WTC11 (cell line): ENCODE data around the gene GGTLC2. TPM values are rescaled to one million over a fixed set of nuclear protein-coding genes. Genes with fewer than 3 reads are reported as not detected.
A peak's percentile ranks its signal among the peaks of the same experiment; 100 is the strongest.
"Not testable (repeated sequence)": the region's sequence is repeated elsewhere in the genome, so short reads cannot be mapped to it uniquely, and the experiment has no call there.

Source experiments
- ATAC-seq: fragments of 200-7000 bp; cut with Tn5 transposase; 2 replicates; pipeline ENCODE4 v1.10.0; 2021; ENCODE audit warnings: mild to moderate bottlenecking, moderate library complexity
- Bru-seq: library from RNA; stranded (reverse); fragments of 400-500 nt; gene quantifications from one replicate; lab custom pipeline; 2021; lab: Mats Ljungman, UMichigan
- CTCF ChIA-PET: fragments of 300-600 bp; sonication (Branson Sonifier 250); formaldehyde crosslinking; loops from one replicate; lab custom pipeline; 2021; ENCODE audit warnings: antibody characterized with exemption; lab: Charles Lee
- POLR2A ChIA-PET: fragments of 350-600 bp; sonication (Branson Sonifier 250); formaldehyde crosslinking; loops from one replicate; lab custom pipeline; 2021; ENCODE audit warnings: antibody characterized with exemption; lab: Charles Lee
- DNase-seq: peaks from one replicate; pipeline ENCODE4 v3.0.0; 2021; ENCODE audit warnings: low spot score
- H3K27ac Mint-ChIP-seq: 2 replicates; pipeline ENCODE4 v1.8.0; 2021; ENCODE audit warnings: mixed read lengths
- H3K27me3 Mint-ChIP-seq: 2 replicates; pipeline ENCODE4 v1.8.0; 2021; ENCODE audit warnings: low read depth, mild to moderate bottlenecking, moderate library complexity, mixed read lengths
- H3K36me3 Mint-ChIP-seq: 2 replicates; pipeline ENCODE4 v1.8.0; 2021; ENCODE audit warnings: mixed read lengths
- H3K4me1 Mint-ChIP-seq: 2 replicates; pipeline ENCODE4 v1.8.0; 2022; ENCODE audit warnings: mixed read lengths
- H3K4me3 Mint-ChIP-seq: 2 replicates; pipeline ENCODE4 v1.8.0; 2021; ENCODE audit warnings: mild to moderate bottlenecking, moderate library complexity, mixed read lengths
- H3K9me3 Mint-ChIP-seq: 2 replicates; pipeline ENCODE4 v1.8.0; 2021; ENCODE audit warnings: mixed read lengths
- CREB1 ChIP-seq: sonication (generic); formaldehyde crosslinking; IDR thresholded peaks from 2 replicates; pipeline ENCODE4 v1.8.0; 2023; ENCODE audit warnings: mild to moderate bottlenecking, missing genetic modification reagents
- E2F5 ChIP-seq: sonication (generic); formaldehyde crosslinking; IDR thresholded peaks from 2 replicates; pipeline ENCODE4 v1.8.1; 2022; ENCODE audit warnings: mild to moderate bottlenecking, moderate library complexity, missing genetic modification reagents
- FOXJ3 ChIP-seq: sonication (generic); formaldehyde crosslinking; IDR thresholded peaks from 2 replicates; pipeline ENCODE4 v1.9.0; 2021; ENCODE audit warnings: missing genetic modification reagents, mild to moderate bottlenecking, borderline replicate concordance
- FOXP1 ChIP-seq: sonication (generic); formaldehyde crosslinking; IDR thresholded peaks from 2 replicates; pipeline ENCODE4 v1.8.0; 2022; ENCODE audit warnings: missing genetic modification reagents, mild to moderate bottlenecking, moderate library complexity, borderline replicate concordance
- GABPB1 ChIP-seq: sonication (generic); formaldehyde crosslinking; IDR thresholded peaks from 2 replicates; pipeline ENCODE4 v1.8.1; 2023; ENCODE audit warnings: mild to moderate bottlenecking, missing genetic modification reagents
- GTF2I ChIP-seq: fragments of 250-450 bp; sonication (Bioruptor Pico); conservative IDR thresholded peaks from 2 replicates; pipeline ENCODE4 v1.4.0; 2021; ENCODE audit warnings: mild to moderate bottlenecking
- HMGA2 ChIP-seq: fragments of 250-450 bp; sonication (Bioruptor Pico); IDR thresholded peaks from 2 replicates; pipeline ENCODE4 v1.4.0; 2021; ENCODE audit warnings: mild to moderate bottlenecking, moderate library complexity
- HMGXB4 ChIP-seq: sonication (generic); formaldehyde crosslinking; IDR thresholded peaks from 2 replicates; pipeline ENCODE4 v1.8.1; 2023; ENCODE audit warnings: mild to moderate bottlenecking, moderate library complexity, missing genetic modification reagents
- JAZF1 ChIP-seq: fragments of 250-450 bp; sonication (Bioruptor Pico); IDR thresholded peaks from 2 replicates; pipeline ENCODE4 v1.9.0; 2021; ENCODE audit warnings: moderate library complexity, mild to moderate bottlenecking, inconsistent platforms
- PREB ChIP-seq: sonication (generic); formaldehyde crosslinking; IDR thresholded peaks from 2 replicates; pipeline ENCODE4 v1.8.1; 2022; ENCODE audit warnings: mild to moderate bottlenecking, missing genetic modification reagents, moderate library complexity, borderline replicate concordance
- SMAD3 ChIP-seq: sonication (generic); formaldehyde crosslinking; IDR thresholded peaks from 2 replicates; pipeline ENCODE4 v1.8.0; 2022; ENCODE audit warnings: missing genetic modification reagents, mild to moderate bottlenecking, borderline replicate concordance
- SMAD4 ChIP-seq: sonication (generic); formaldehyde crosslinking; IDR thresholded peaks from 2 replicates; pipeline ENCODE4 v1.8.0; 2022; ENCODE audit warnings: mild to moderate bottlenecking, missing genetic modification reagents
- TEAD1 ChIP-seq: sonication (generic); formaldehyde crosslinking; IDR thresholded peaks from 2 replicates; pipeline ENCODE4 v1.8.0; 2022; ENCODE audit warnings: mild to moderate bottlenecking, missing genetic modification reagents
- USF2 ChIP-seq: sonication (generic); formaldehyde crosslinking; IDR thresholded peaks from 2 replicates; pipeline ENCODE4 v1.8.1; 2023; ENCODE audit warnings: mild to moderate bottlenecking, missing genetic modification reagents, moderate library complexity
- ZNF138 ChIP-seq: sonication (generic); formaldehyde crosslinking; conservative IDR thresholded peaks from 2 replicates; pipeline ENCODE4 v1.8.1; 2022; ENCODE audit warnings: mild to moderate bottlenecking, moderate library complexity, missing genetic modification reagents
- long read RNA-seq, 3 experiments: library from RNA in 1 of 3; library from capped mRNA in 1 of 3; library from polyadenylated mRNA in 1 of 3; unstranded in 2 of 3; stranded (forward) in 1 of 3; transcript quantifications; one replicate each; pipeline ENCODE4 v2.0.0, GENCODE V29; 2021
- total RNA-seq: library from RNA; stranded (reverse); gene quantifications from 3 replicates; pipeline ENCODE4 v1.2.3, GENCODE V29; 2021
- TF ChIP-seq, protein P1 (sequence below): sonication (generic); formaldehyde crosslinking; IDR thresholded peaks from 2 replicates; pipeline ENCODE4 v1.8.0; 2022; ENCODE audit warnings: missing genetic modification reagents

GGTLC2 gene
- total RNA-seq (not detected in 3 replicates), Bru-seq, nascent RNA (not detected)
- long read RNA-seq, experiment 1, result 0 reads
- long read RNA-seq, experiment 2, result 0 reads
- long read RNA-seq, experiment 3, result 0 reads

DNA sequence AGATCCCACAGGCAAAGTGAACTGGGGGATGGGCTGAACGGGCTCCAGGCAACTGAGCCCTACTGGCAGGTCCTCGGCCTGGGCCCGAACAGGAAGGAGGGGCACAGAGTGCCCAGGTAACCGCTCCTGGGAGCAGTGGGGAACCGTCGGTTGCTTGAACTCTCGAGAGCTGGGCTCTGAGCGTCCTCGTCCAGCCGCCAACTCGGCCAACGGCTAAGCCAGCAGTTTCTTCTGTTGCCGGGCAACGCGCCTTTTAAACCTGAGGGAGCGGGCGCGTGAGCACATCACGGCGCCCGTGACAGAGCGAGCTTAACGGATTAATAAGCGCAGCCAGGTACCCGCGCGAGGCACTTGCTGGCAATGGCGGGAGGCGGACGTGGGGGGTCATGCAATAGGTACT is at the start of gene GGTLC2:
Gene GGTLC2 (plus strand): TSS at position 301 of the 400 bp plus-strand sequence. CDS start 1,732 bp downstream, outside the sequence.
- H3K27ac Mint-ChIP-seq, H3K4me3 Mint-ChIP-seq, H3K4me1 Mint-ChIP-seq, H3K27me3 Mint-ChIP-seq, H3K36me3 Mint-ChIP-seq, POLR2A ChIA-PET, H3K9me3 Mint-ChIP-seq, DNase-seq, CTCF ChIA-PET, ATAC-seq: not testable (repeated sequence)

DNA sequence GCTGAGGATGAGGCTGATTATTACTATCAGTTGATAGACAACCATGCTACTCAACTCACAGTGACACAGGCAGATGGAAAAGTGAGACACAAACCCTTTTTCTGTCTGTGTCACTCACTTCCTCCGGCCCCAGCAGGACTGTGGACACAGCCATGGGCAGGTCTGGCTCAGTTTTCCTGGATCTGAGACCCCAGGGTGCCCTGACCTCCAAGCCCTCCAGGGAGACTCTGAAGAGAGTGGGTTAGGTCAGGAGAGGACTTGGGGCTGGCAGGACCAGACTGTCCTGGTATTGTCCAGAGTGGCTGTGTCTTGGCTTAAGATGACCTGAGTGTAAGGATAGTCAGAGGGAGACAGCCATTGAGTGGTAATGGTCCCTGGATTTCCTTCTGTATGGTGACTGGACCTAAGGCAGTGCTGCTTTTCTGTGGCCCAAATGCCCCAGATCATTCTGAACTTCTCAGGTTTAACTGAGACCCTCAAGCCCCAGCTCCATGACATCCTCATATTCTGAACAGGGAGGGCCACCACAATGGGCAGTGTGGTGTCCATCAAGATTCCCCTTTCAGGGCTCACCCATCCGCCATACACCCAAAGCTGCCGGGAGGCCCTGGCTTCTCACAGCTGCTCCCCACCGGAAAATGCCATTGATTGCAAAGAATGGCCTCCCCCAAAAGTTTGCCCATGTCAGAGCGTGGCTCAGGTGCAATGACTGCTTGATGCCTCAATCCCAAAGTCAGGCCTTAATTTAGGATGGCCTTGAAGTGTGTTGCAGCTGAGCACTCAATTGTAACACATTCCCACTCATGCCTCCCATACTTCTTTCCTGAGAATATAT is 49.2 kb upstream of the GGTLC2 start:
- peaks cover 17% of the 10 kb centered on the region for H3K4me1 Mint-ChIP-seq
- no peak overlapping the region for H3K27ac Mint-ChIP-seq
- ChIA-PET POLR2A (no interaction called here), CTCF (interaction anchor here (0.8 to 1.4 kb wide), 2 partner anchors 19 to 21 kb away, joined by 3 read pairs; no protein-coding TSS in a partner anchor)
- no peaks in the 10 kb centered on the region for H3K36me3 Mint-ChIP-seq
- H3K27me3 Mint-ChIP-seq, result peaks cover 97% of the 10 kb centered on the region
- DNase-seq (no peak), ATAC-seq (no peak)
- no peak for TF ChIP-seq E2F5 (CRISPR knock-in tag)
- TF ChIP-seq GTF2I (CRISPR knock-in tag), result no peak
- TF ChIP-seq HMGXB4 (CRISPR knock-in tag), result no peak
- TF ChIP-seq, protein P1, sequence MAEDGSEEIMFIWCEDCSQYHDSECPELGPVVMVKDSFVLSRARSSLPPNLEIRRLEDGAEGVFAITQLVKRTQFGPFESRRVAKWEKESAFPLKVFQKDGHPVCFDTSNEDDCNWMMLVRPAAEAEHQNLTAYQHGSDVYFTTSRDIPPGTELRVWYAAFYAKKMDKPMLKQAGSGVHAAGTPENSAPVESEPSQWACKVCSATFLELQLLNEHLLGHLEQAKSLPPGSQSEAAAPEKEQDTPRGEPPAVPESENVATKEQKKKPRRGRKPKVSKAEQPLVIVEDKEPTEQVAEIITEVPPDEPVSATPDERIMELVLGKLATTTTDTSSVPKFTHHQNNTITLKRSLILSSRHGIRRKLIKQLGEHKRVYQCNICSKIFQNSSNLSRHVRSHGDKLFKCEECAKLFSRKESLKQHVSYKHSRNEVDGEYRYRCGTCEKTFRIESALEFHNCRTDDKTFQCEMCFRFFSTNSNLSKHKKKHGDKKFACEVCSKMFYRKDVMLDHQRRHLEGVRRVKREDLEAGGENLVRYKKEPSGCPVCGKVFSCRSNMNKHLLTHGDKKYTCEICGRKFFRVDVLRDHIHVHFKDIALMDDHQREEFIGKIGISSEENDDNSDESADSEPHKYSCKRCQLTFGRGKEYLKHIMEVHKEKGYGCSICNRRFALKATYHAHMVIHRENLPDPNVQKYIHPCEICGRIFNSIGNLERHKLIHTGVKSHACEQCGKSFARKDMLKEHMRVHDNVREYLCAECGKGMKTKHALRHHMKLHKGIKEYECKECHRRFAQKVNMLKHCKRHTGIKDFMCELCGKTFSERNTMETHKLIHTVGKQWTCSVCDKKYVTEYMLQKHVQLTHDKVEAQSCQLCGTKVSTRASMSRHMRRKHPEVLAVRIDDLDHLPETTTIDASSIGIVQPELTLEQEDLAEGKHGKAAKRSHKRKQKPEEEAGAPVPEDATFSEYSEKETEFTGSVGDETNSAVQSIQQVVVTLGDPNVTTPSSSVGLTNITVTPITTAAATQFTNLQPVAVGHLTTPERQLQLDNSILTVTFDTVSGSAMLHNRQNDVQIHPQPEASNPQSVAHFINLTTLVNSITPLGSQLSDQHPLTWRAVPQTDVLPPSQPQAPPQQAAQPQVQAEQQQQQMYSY (CRISPR knock-in tag), result no peak
- TF ChIP-seq PREB (CRISPR knock-in tag), result no peak
- no peak for TF ChIP-seq FOXJ3 (CRISPR knock-in tag)
- TF ChIP-seq TEAD1 (CRISPR knock-in tag), result no peak
- no peak for TF ChIP-seq FOXP1 (CRISPR knock-in tag)
- TF ChIP-seq SMAD3 (CRISPR knock-in tag), result no peak
- TF ChIP-seq USF2 (CRISPR knock-in tag), result no peak
- no peaks in the 10 kb centered on the region for H3K9me3 Mint-ChIP-seq
- H3K4me3 Mint-ChIP-seq, result no peak overlapping the region

GRCh38 chr22:22598144-22598543 is 46.3 kb upstream of the GGTLC2 start:
- DNase-seq (no peak), ATAC-seq (peak; percentile 38; the same call in 1 of the 2 replicates)
- ChIA-PET CTCF (interaction anchor here (0.6 to 2.4 kb wide), 7 partner anchors 11 to 345 kb away, joined by 3 to 16 read pairs (median 3); no protein-coding TSS in a partner anchor), POLR2A (no interaction called here)
- Mint-ChIP-seq H3K36me3 (no peaks in the 10 kb centered on the region), H3K27ac (no peak overlapping the region), H3K4me1 (peaks cover 17% of the 10 kb centered on the region), H3K9me3 (0 out of 2 replicates have a peak, but pooled peaks cover 4% of the 10 kb centered on the region), H3K4me3 (no peak overlapping the region), H3K27me3 (peaks cover 95% of the 10 kb centered on the region)
- TF ChIP-seq CREB1 (CRISPR knock-in tag) (no peak), JAZF1 (CRISPR knock-in tag) (no peak), ZNF138 (CRISPR knock-in tag) (no peak), HMGA2 (CRISPR knock-in tag) (no peak), SMAD4 (CRISPR knock-in tag) (no peak), GABPB1 (CRISPR knock-in tag) (no peak)
